Neural cell (in vitro differentiated cells): ENCODE measurements around the gene UTP3. TPM values are rescaled to one million over a fixed set of nuclear protein-coding genes. Genes with fewer than 3 reads are reported as not detected.

ENCODE experiments used
- H2AFZ ChIP-seq: fragments of 200-600, 300-800 bp; sonication (generic), shearing (Covaris generic); 2 replicates; pipeline ENCODE4 v1.6.0; 2014; ENCODE audit warnings: low read depth, mild to moderate bottlenecking, antibody characterized with exemption, low read length, moderate library complexity
- H3F3A ChIP-seq: fragments of 200-600 bp; shearing (Covaris generic); 2 replicates; pipeline ENCODE4 v1.6.1; 2016; ENCODE audit warnings: mild to moderate bottlenecking, moderate library complexity, mixed read lengths, antibody characterized with exemption, low read length; ENCODE audit not compliant: insufficient read depth, poor library complexity, severe bottlenecking
- H3K27ac ChIP-seq: fragments of 200-600, 300-800 bp; sonication (generic), shearing (Covaris generic); 2 replicates; pipeline ENCODE4 v1.5.1; 2014; ENCODE audit warnings: mild to moderate bottlenecking, low read length, moderate library complexity
- H3K27me3 ChIP-seq: fragments of 300-800, 200-600 bp; sonication (generic), shearing (Covaris generic); 2 replicates; pipeline ENCODE4 v1.6.0; 2014; ENCODE audit warnings: mild to moderate bottlenecking, low read depth, low read length, moderate library complexity; ENCODE audit not compliant: insufficient read depth
- H3K36me3 ChIP-seq: fragments of 300-800, 200-600 bp; sonication (generic), shearing (Covaris generic); 2 replicates; pipeline ENCODE4 v1.5.1; 2014; ENCODE audit warnings: mild to moderate bottlenecking, antibody characterized with exemption, low read length, moderate library complexity; ENCODE audit not compliant: insufficient read depth
- H3K4me2 ChIP-seq: fragments of 300-800, 200-600 bp; sonication (generic), shearing (Covaris generic); 2 replicates; pipeline ENCODE4 v1.6.0; 2014; ENCODE audit warnings: mild to moderate bottlenecking, low read length
- H3K4me3 ChIP-seq: fragments of 300-800, 200-600 bp; sonication (generic), shearing (Covaris generic); 2 replicates; pipeline ENCODE4 v1.5.1; 2014; ENCODE audit warnings: mild to moderate bottlenecking, low read length, moderate library complexity
- H3K79me2 ChIP-seq: fragments of 200-600 bp; shearing (Covaris generic); replicated peaks from 2 replicates; pipeline ENCODE4 v1.6.0; 2014; ENCODE audit warnings: mild to moderate bottlenecking, low read length, moderate library complexity; ENCODE audit not compliant: insufficient read depth
- H3K9ac ChIP-seq: fragments of 300-800, 200-600 bp; sonication (generic), shearing (Covaris generic); 2 replicates; pipeline ENCODE4 v1.6.1; 2016; ENCODE audit warnings: mild to moderate bottlenecking, low read length, mixed read lengths
- H3K9me2 ChIP-seq: fragments of 200-600 bp; shearing (Covaris generic); 2 replicates; pipeline ENCODE4 v1.6.1; 2016; ENCODE audit warnings: mild to moderate bottlenecking, low read length, mixed read lengths; ENCODE audit not compliant: insufficient read depth
- H3K9me3 ChIP-seq: fragments of 200-600, 300-800 bp; sonication (generic), shearing (Covaris generic); 2 replicates; pipeline ENCODE4 v1.6.1; 2016; ENCODE audit warnings: mild to moderate bottlenecking, mixed run types, low read length, moderate library complexity, mixed read lengths
- H4K20me1 ChIP-seq: fragments of 200-600 bp; shearing (Covaris generic); 2 replicates; pipeline ENCODE4 v1.6.1; 2016; ENCODE audit warnings: mild to moderate bottlenecking, mixed run types; ENCODE audit not compliant: insufficient read depth
- EP300 ChIP-seq: fragments of 450-650 bp; conservative IDR thresholded peaks from 2 replicates; pipeline ENCODE4 v1.6.1; 2014; ENCODE audit warnings: antibody characterized with exemption, mild to moderate bottlenecking, moderate library complexity; ENCODE audit not compliant: poor library complexity, severe bottlenecking
- EZH2 ChIP-seq: fragments of 200-600, 300-800 bp; shearing (Covaris generic), sonication (generic); IDR thresholded peaks from 2 replicates; pipeline ENCODE4 v1.6.1; 2014; ENCODE audit warnings: antibody characterized with exemption, low read length, borderline replicate concordance, mild to moderate bottlenecking; ENCODE audit not compliant: insufficient read depth, poor library complexity, severe bottlenecking
- MXI1 ChIP-seq: fragments of 450-650 bp; conservative IDR thresholded peaks from 2 replicates; pipeline ENCODE4 v1.6.1; 2014; ENCODE audit warnings: antibody characterized with exemption, mild to moderate bottlenecking; ENCODE audit not compliant: poor library complexity, severe bottlenecking
- POLR2AphosphoS5 ChIP-seq: IDR thresholded peaks from 2 replicates; pipeline ENCODE4 v1.6.1; 2012
- RAD21 ChIP-seq: fragments of 450-650 bp; conservative IDR thresholded peaks from 2 replicates; pipeline ENCODE4 v1.6.1; 2014; ENCODE audit warnings: antibody characterized with exemption, mild to moderate bottlenecking, moderate library complexity
- REST ChIP-seq: IDR thresholded peaks from 2 replicates; pipeline ENCODE4 v1.6.1; 2012; ENCODE audit warnings: borderline replicate concordance
- SMC3 ChIP-seq: fragments of 450-650 bp; conservative IDR thresholded peaks from 2 replicates; pipeline ENCODE4 v1.6.1; 2014; ENCODE audit warnings: antibody characterized with exemption, mild to moderate bottlenecking, moderate library complexity; ENCODE audit not compliant: poor library complexity
- TAF1 ChIP-seq: IDR thresholded peaks from 2 replicates; pipeline ENCODE4 v1.6.1; 2012; ENCODE audit warnings: low read depth
- polyA plus RNA-seq: library from polyadenylated mRNA; depleted of rRNA; stranded (reverse); fragments of >200 nt; gene quantifications from 2 replicates; pipeline ENCODE4 v1.2.3, GENCODE V29; 2014
- TF ChIP-seq, protein P1 (sequence below): fragments of 450-650 bp; IDR thresholded peaks from 2 replicates; pipeline ENCODE4 v1.5.1; 2014; ENCODE audit warnings: antibody characterized with exemption, mild to moderate bottlenecking, moderate library complexity; ENCODE audit not compliant: poor library complexity, severe bottlenecking

UTP3 gene
- polyA plus RNA-seq, 1 donor from 2014 or later = 11.3 TPM

- no peak for TF ChIP-seq RAD21
- TF ChIP-seq EP300 = no peak
- TF ChIP-seq, protein P1, sequence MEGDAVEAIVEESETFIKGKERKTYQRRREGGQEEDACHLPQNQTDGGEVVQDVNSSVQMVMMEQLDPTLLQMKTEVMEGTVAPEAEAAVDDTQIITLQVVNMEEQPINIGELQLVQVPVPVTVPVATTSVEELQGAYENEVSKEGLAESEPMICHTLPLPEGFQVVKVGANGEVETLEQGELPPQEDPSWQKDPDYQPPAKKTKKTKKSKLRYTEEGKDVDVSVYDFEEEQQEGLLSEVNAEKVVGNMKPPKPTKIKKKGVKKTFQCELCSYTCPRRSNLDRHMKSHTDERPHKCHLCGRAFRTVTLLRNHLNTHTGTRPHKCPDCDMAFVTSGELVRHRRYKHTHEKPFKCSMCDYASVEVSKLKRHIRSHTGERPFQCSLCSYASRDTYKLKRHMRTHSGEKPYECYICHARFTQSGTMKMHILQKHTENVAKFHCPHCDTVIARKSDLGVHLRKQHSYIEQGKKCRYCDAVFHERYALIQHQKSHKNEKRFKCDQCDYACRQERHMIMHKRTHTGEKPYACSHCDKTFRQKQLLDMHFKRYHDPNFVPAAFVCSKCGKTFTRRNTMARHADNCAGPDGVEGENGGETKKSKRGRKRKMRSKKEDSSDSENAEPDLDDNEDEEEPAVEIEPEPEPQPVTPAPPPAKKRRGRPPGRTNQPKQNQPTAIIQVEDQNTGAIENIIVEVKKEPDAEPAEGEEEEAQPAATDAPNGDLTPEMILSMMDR = no peak
- TF ChIP-seq MXI1 = no peak
- TF ChIP-seq REST = no peak
- no peak for TF ChIP-seq POLR2AphosphoS5
- TF ChIP-seq TAF1 = no peak
- no peak for TF ChIP-seq EZH2
- no peak for TF ChIP-seq SMC3
These were observed 18.2 kb downstream of the UTP3 start for GRCh38 chr4:70706516-70706915.

GRCh38 chr4:70709611-70710205 lies 21.4 kb downstream of the UTP3 start:
- Histone ChIP-seq H3K27ac (no peak overlapping the region), H3K27me3 (no peaks in the 10 kb centered on the region), H2AFZ (no peak overlapping the region), H3K9me2 (no peaks in the 10 kb centered on the region), H3K9me3 (no peaks in the 10 kb centered on the region), H3K4me3 (peak overlapping the region; percentile 30), H4K20me1 (no peaks in the 10 kb centered on the region), H3K9ac (no peak overlapping the region), H3K79me2 (peaks cover 35% of the 10 kb centered on the region), H3F3A (no peaks in the 10 kb centered on the region), H3K36me3 (no peaks in the 10 kb centered on the region), H3K4me2 (no peak overlapping the region)
- no peak for TF ChIP-seq EZH2
- no peak for TF ChIP-seq POLR2AphosphoS5
- TF ChIP-seq TAF1 = no peak
- no peak for TF ChIP-seq MXI1
- TF ChIP-seq SMC3 = no peak
- TF ChIP-seq EP300 = no peak
- TF ChIP-seq, protein P1 = no peak
- TF ChIP-seq REST = no peak
- no peak for TF ChIP-seq RAD21

More at GRCh38 chr4:70706516-70706915, 18.2 kb downstream of the UTP3 start:
- peak overlapping the region; percentile 97 for H3K27ac ChIP-seq
- peak overlapping the region; percentile 96 for H3K4me3 ChIP-seq
- no peaks in the 10 kb centered on the region for H3F3A ChIP-seq
- no peaks in the 10 kb centered on the region for H3K9me3 ChIP-seq
- H3K4me2 ChIP-seq = peak overlapping the region; percentile 90
- peak overlapping the region; percentile 95 for H3K9ac ChIP-seq
- H2AFZ ChIP-seq = no peak overlapping the region
- no peaks in the 10 kb centered on the region for H4K20me1 ChIP-seq
- no peaks in the 10 kb centered on the region for H3K36me3 ChIP-seq
- peaks cover 29% of the 10 kb centered on the region for H3K79me2 ChIP-seq
- H3K9me2 ChIP-seq = no peaks in the 10 kb centered on the region
- H3K27me3 ChIP-seq = no peaks in the 10 kb centered on the region
